PC-9 (cell line): ENCODE measurements around the gene PGAP3.

Experiments used
- CTCF ChIP-seq: fragments of 200-600 bp; sonication (generic); conservative IDR thresholded peaks from 2 replicates; pipeline ENCODE4 v1.6.1; 2017; ENCODE audit warnings: mixed run types, antibody characterized with exemption, mild to moderate bottlenecking, moderate library complexity
- EZH2 ChIP-seq: fragments of 200-600 bp; sonication (generic); IDR thresholded peaks from 2 replicates; pipeline ENCODE4 v1.8.0; 2017; ENCODE audit warnings: antibody characterized with exemption, low read depth

- TF ChIP-seq CTCF (no peak), EZH2 (no peak)
Measured at GRCh38 chr17:39709998-39710964, 22.4 kb upstream of the PGAP3 start.
